AG20443 (cell line): ENCODE results near the gene POU2F1.

Experiments
- DNase-seq: peaks from one replicate; pipeline ENCODE4 v3.0.0; 2012; ENCODE audit warnings: low spot score, mixed read lengths

The POU2F1 gene

GRCh38 chr1:167220537-167221125 is at the start of gene POU2F1:
POU2F1 (plus strand) TSS chr1:167220886; CDS start chr1:167220898, 12 bp downstream.
- DNase-seq = peak; percentile 98

GRCh38 chr1:167171286-167171929 is 49.3 kb upstream of the POU2F1 start:
- DNase-seq = peak; percentile 47

GRCh38 chr1:167173516-167174184 is 47.0 kb upstream of the POU2F1 start:
- DNase-seq = peak; percentile 42

GRCh38 chr1:167175901-167176300 is 44.8 kb upstream of the POU2F1 start:
- no peak for DNase-seq

- DNase-seq = no peak
These were observed 41.9 kb upstream of the POU2F1 start for GRCh38 chr1:167178831-167179230.

- no peak for DNase-seq
These were observed 37.9 kb upstream of the POU2F1 start for GRCh38 chr1:167182571-167183320.

- no peak for DNase-seq
These were observed 36.6 kb upstream of the POU2F1 start for GRCh38 chr1:167184081-167184480.

- DNase-seq = no peak
These were observed 35.6 kb upstream of the POU2F1 start for GRCh38 chr1:167185062-167185461.

- no peak for DNase-seq
These were observed 34.6 kb upstream of the POU2F1 start for GRCh38 chr1:167185974-167186657.

GRCh38 chr1:167186771-167187170 is 33.9 kb upstream of the POU2F1 start:
- no peak for DNase-seq

GRCh38 chr1:167190747-167191237 is 29.9 kb upstream of the POU2F1 start:
- no peak for DNase-seq

- no peak for DNase-seq
These were observed 28.7 kb upstream of the POU2F1 start for GRCh38 chr1:167191958-167192357.

- no peak for DNase-seq
These were observed 26.5 kb upstream of the POU2F1 start for GRCh38 chr1:167194182-167194581.

- no peak for DNase-seq
These were observed 24.5 kb upstream of the POU2F1 start for GRCh38 chr1:167196166-167196565.

- DNase-seq = no peak
These were observed 23.4 kb upstream of the POU2F1 start for GRCh38 chr1:167197236-167197635.

GRCh38 chr1:167197692-167198091 is 23.0 kb upstream of the POU2F1 start:
- no peak for DNase-seq

- DNase-seq = no peak
These were observed 22.1 kb upstream of the POU2F1 start for GRCh38 chr1:167198518-167199133.

GRCh38 chr1:167199656-167200055 is 21.0 kb upstream of the POU2F1 start:
- DNase-seq = no peak

GRCh38 chr1:167200272-167200671 is 20.4 kb upstream of the POU2F1 start:
- no peak for DNase-seq

GRCh38 chr1:167200749-167201148 is 19.9 kb upstream of the POU2F1 start:
- DNase-seq = no peak

GRCh38 chr1:167202049-167202448 is 18.6 kb upstream of the POU2F1 start:
- DNase-seq = no peak
